ENCODE data around the gene ADGB.

ADGB gene

DNA sequence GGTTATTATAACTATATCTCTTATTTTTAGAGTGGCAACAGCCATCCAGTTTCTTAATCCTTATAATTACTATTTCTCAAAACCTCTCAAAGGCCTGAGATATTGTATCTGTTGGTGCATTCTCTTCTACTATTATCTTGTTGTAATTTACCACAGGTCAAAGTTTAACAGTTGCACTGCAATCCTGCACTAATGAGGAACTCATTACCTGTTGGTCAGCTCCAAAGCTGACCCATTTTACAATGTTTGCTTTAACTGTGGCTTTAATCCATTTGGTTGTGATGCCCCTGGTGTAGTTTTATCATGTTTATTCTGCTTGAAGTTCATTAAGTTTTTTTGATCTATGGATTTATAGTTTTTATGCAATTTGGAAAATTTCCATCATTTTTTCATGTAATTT, 6.3 kb upstream of the ADGB start:
- no peak overlapping the region for H3K4me3 ChIP-seq (ENCODE audit: low read length)
- H3K9me3 ChIP-seq (ENCODE audit: low read length): no peaks in the 10 kb centered on the region
- no peaks in the 10 kb centered on the region for H3K4me1 ChIP-seq (ENCODE audit: insufficient read depth, low read length)
- no peaks in the 10 kb centered on the region for H3K36me3 ChIP-seq (ENCODE audit: insufficient read depth, low read length)
- H2AFZ ChIP-seq (ENCODE audit: low read depth, low read length): no peak overlapping the region
- H3K27me3 ChIP-seq (ENCODE audit: insufficient read depth, low read length): no peaks in the 10 kb centered on the region

DNA sequence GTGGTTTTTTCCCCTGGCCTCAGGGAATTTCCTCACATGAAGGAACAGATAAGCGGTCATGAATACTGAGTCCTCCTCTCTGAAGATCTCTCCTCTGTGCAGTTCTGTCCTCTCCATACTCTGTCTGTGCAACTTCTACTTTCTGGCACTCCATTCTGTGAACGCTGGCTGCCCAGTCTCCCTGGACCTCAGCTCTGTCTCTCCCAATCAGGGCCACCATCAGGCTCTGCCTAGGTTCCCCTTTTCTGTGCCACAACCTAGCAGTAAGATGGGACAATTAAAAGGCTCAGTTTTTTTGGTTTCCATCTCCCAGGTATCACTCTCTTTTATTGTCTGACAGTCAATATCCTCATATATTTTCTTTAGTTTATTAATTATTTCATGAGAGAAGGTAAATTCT, 4.8 kb upstream of the ADGB start:
- Histone ChIP-seq H3K4me3 (ENCODE audit: low read length) (no peak overlapping the region), H3K4me1 (ENCODE audit: insufficient read depth, low read length) (no peaks in the 10 kb centered on the region), H3K27me3 (ENCODE audit: insufficient read depth, low read length) (no peaks in the 10 kb centered on the region), H3K9me3 (ENCODE audit: low read length) (no peaks in the 10 kb centered on the region), H3K36me3 (ENCODE audit: insufficient read depth, low read length) (no peaks in the 10 kb centered on the region), H2AFZ (ENCODE audit: low read depth, low read length) (no peak overlapping the region)

DNA sequence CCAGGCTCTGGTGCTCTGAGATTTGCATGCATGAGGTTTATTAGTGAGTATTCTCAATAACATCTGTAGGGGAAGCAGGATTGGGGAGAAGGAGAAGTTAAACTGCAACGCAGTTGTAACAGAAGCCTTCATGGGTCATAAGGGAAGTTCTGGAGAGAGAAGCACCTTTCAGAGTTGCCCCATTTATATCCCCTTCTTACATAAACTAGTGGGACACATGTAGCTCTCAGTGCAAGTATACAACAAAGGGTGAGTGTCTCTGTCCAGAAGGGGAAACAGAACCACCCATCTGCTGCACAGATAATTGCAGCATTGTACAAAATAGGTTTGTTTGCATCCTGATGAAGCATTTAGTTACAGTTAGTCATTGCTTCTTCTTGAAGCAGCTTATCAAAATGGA, 4.3 kb upstream of the ADGB start:
- Histone ChIP-seq H2AFZ (ENCODE audit: low read depth, low read length) (no peak overlapping the region), H3K4me1 (ENCODE audit: insufficient read depth, low read length) (no peaks in the 10 kb centered on the region), H3K4me3 (ENCODE audit: low read length) (no peak overlapping the region), H3K27me3 (ENCODE audit: insufficient read depth, low read length) (no peaks in the 10 kb centered on the region), H3K36me3 (ENCODE audit: insufficient read depth, low read length) (no peaks in the 10 kb centered on the region), H3K9me3 (ENCODE audit: low read length) (no peaks in the 10 kb centered on the region)

DNA sequence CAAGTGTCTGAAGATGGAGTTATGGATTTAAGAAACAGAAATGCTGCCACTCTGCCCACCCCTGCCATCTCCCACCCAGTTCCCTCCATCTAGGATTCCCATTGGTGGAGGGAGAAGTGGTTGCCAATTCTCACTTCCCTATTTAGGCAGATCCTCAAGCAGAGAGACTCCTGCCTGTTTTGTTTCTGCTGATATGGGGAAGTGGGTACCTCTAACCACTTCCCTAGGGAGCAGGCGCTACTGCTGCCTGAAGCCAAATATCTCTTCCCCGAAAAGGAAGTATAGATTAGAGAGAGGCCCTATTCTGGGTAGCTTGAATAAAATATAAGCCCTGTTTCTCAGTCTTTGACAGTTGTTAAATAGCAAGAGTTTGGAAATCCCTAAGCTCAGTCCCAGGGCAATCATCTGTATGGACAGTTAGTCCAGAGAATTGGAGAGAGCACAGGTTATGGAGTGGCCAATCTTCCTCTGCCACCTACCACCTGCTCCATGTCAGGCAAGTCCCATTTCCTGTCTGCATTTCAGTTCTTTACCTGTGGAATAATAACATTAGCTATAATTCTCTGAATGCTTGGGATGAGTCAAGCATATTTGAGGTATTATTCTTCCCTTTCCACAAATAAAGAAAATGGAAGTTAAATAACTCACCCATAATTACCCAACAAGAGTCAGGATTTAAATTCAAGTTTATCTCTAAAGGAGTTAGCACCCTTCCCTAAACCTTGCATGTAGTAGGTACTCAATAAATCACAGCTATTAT, 2.6 kb upstream of the ADGB start:
- Histone ChIP-seq H3K9me3 (ENCODE audit: low read length) (no peaks in the 10 kb centered on the region), H3K4me1 (ENCODE audit: insufficient read depth, low read length) (no peaks in the 10 kb centered on the region), H3K4me3 (ENCODE audit: low read length) (no peak overlapping the region), H2AFZ (ENCODE audit: low read depth, low read length) (no peak overlapping the region), H3K27me3 (ENCODE audit: insufficient read depth, low read length) (no peaks in the 10 kb centered on the region), H3K36me3 (ENCODE audit: insufficient read depth, low read length) (no peaks in the 10 kb centered on the region)

DNA sequence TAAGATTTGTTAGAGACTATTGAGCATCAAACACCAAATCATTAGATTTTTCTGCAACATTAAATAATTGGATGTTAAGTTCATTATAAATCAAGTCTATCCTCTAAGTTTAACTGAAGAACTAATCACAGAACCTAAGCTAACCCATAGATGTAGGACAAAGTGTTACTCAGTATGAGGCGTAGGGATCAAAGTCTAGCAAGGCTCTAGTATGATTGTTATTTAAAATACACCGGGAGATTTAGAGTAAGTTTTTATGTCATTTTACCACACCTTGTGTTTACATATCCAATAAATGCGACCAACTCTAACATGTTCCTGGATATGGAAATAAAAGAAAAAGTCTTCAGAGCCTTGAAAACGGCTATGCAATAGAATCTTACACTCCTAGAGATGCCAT, 2.6 kb downstream of the ADGB start:
- no peak overlapping the region for H3K4me3 ChIP-seq (ENCODE audit: low read length)
- H2AFZ ChIP-seq (ENCODE audit: low read depth, low read length): no peak overlapping the region
- no peaks in the 10 kb centered on the region for H3K36me3 ChIP-seq (ENCODE audit: insufficient read depth, low read length)
- no peaks in the 10 kb centered on the region for H3K4me1 ChIP-seq (ENCODE audit: insufficient read depth, low read length)
- no peaks in the 10 kb centered on the region for H3K9me3 ChIP-seq (ENCODE audit: low read length)
- no peaks in the 10 kb centered on the region for H3K27me3 ChIP-seq (ENCODE audit: insufficient read depth, low read length)

DNA sequence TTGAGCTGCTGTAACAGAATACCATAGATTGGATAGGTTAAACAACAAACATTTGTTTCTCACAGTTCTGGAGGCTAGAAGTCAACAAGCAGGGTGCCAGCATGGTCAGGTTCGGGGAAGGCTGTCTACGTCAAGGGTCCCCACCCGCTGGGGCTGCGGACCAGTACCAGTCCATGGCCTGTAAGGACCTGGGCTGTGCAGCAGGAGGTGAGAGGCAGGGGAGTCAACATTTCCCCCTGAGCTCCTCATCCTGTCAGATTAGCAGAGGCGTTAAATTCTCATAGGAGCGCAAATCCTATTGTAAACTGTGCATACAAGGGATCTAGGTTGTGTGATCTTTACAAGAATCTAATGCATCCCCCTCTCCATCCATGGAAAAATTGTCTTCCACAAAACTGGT, 3.8 kb downstream of the ADGB start:
- Histone ChIP-seq H3K4me3 (ENCODE audit: low read length) (no peak overlapping the region), H2AFZ (ENCODE audit: low read depth, low read length) (no peak overlapping the region), H3K9me3 (ENCODE audit: low read length) (no peaks in the 10 kb centered on the region), H3K27me3 (ENCODE audit: insufficient read depth, low read length) (no peaks in the 10 kb centered on the region), H3K36me3 (ENCODE audit: insufficient read depth, low read length) (no peaks in the 10 kb centered on the region), H3K4me1 (ENCODE audit: insufficient read depth, low read length) (no peaks in the 10 kb centered on the region)

DNA sequence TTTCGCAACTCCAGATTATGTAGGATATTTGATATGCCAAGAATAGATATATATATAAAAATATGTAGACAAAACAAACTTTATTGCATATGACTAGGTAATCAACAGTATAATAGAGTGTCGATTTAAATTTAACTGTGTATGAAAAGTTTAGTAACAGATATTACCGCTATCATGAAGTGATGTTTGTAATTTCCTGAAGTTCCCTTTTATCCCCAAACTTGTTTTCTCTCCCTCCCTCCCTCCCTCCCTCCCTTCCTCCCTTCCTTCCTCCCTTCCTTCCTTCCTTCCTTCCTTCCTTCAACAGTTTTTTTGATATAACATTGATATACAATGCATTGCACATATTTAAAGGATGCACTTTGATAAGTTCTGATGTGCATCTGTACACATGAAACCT, 15.2 kb downstream of the ADGB start:
- Histone ChIP-seq H3K4me1 (ENCODE audit: insufficient read depth, low read length) (peaks cover 4% of the 10 kb centered on the region), H3K4me3 (ENCODE audit: low read length) (no peak overlapping the region), H2AFZ (ENCODE audit: low read depth, low read length) (no peak overlapping the region), H3K9me3 (ENCODE audit: low read length) (no peaks in the 10 kb centered on the region), H3K36me3 (ENCODE audit: insufficient read depth, low read length) (no peaks in the 10 kb centered on the region), H3K27me3 (ENCODE audit: insufficient read depth, low read length) (no peaks in the 10 kb centered on the region)

DNA sequence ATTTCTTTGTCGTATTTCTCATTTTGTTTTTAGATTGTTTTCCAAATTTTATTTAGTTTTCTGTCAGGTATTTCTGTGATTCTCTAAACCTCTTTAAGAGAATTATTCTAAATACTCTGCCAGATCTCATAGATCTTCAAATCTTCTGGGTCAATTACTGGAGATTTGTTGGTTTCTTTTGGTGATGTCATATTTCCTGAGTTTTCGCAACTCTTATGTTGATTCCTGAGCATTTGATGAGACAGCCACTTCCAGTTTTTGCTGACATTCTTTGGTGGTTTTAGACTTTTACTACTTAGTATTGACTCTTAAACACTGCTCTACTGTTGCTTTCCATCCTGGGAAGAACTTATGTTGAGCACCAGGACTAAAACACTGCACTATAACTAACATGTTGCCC, 21.9 kb downstream of the ADGB start:
- H3K36me3 ChIP-seq (ENCODE audit: insufficient read depth, low read length): no peaks in the 10 kb centered on the region
- no peaks in the 10 kb centered on the region for H3K4me1 ChIP-seq (ENCODE audit: insufficient read depth, low read length)
- no peak overlapping the region for H3K4me3 ChIP-seq (ENCODE audit: low read length)
- no peaks in the 10 kb centered on the region for H3K9me3 ChIP-seq (ENCODE audit: low read length)
- H2AFZ ChIP-seq (ENCODE audit: low read depth, low read length): no peak overlapping the region
- no peaks in the 10 kb centered on the region for H3K27me3 ChIP-seq (ENCODE audit: insufficient read depth, low read length)

DNA sequence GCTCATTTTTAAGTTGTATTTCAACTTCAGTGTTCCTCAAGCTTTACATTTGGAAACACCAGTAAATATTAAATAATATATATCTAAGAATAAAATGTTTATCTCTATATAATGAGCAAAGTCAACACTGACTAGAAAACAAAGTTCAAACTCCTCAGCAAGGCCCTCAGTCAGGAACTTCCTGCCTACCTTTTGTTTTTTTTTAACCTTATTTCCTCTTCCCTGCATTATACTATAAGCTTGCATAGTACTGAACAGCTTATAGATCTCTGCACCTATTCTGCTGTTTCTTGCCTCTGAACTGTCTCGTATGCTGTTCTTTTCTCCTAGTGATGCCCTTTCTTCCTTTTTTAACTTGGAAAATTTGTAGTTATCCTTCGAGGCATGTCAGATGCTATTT, 29.6 kb downstream of the ADGB start:
- no peaks in the 10 kb centered on the region for H3K4me1 ChIP-seq (ENCODE audit: insufficient read depth, low read length)
- no peaks in the 10 kb centered on the region for H3K36me3 ChIP-seq (ENCODE audit: insufficient read depth, low read length)
- H3K27me3 ChIP-seq (ENCODE audit: insufficient read depth, low read length): no peaks in the 10 kb centered on the region

DNA sequence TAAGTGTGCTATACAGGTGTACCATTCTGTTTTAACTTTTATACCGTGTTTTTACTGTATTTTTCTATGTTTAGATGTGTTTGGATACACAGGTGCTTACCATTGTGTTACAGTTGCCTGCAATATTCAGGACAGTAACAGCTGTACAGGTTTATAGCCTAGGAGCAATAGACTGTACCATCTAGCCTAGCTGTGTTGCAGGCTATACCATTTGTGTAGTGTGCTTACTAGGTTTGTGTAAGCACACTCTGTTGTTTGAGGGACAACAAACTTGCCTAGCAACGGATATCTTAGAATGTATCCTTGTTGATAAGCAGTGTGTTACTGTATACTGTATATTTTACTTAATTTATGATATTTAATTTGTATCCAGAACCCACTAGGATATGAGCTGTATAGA, 35.2 kb downstream of the ADGB start:
- H3K27me3 ChIP-seq (ENCODE audit: insufficient read depth, low read length): no peaks in the 10 kb centered on the region
- no peaks in the 10 kb centered on the region for H3K9me3 ChIP-seq (ENCODE audit: low read length)
- no peaks in the 10 kb centered on the region for H3K36me3 ChIP-seq (ENCODE audit: insufficient read depth, low read length)
- no peak overlapping the region for H3K4me3 ChIP-seq (ENCODE audit: low read length)
- H2AFZ ChIP-seq (ENCODE audit: low read depth, low read length): no peak overlapping the region
- H3K4me1 ChIP-seq (ENCODE audit: insufficient read depth, low read length): no peaks in the 10 kb centered on the region

More for the DNA sequence above, 29.6 kb downstream of the ADGB start:
- H2AFZ ChIP-seq (ENCODE audit: low read depth, low read length): no peak overlapping the region
- no peaks in the 10 kb centered on the region for H3K9me3 ChIP-seq (ENCODE audit: low read length)
- H3K4me3 ChIP-seq (ENCODE audit: low read length): no peak overlapping the region

DNA sequence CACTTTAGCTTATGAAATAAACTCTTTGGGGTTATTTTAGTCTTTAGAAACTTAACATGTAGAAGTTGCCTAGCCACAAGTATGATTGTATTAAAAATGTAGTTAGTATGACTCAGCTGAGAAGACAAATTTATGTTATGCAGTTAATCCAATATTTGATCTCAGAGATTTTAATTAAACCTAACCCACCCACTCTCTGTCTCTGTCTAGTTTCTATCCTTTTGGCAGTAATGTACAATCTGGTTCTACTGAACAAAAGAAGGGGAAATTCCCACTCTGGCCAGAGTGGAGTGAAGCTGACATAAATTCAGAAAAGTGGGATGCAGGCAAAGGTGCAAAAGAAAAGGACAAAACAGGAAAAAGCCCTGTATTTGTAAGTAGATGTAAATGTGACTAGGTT, 36.4 kb downstream of the ADGB start:
- no peak overlapping the region for H2AFZ ChIP-seq (ENCODE audit: low read depth, low read length)
- no peaks in the 10 kb centered on the region for H3K36me3 ChIP-seq (ENCODE audit: insufficient read depth, low read length)
- H3K27me3 ChIP-seq (ENCODE audit: insufficient read depth, low read length): no peaks in the 10 kb centered on the region
- H3K4me3 ChIP-seq (ENCODE audit: low read length): no peak overlapping the region
- H3K4me1 ChIP-seq (ENCODE audit: insufficient read depth, low read length): no peaks in the 10 kb centered on the region
- no peaks in the 10 kb centered on the region for H3K9me3 ChIP-seq (ENCODE audit: low read length)

DNA sequence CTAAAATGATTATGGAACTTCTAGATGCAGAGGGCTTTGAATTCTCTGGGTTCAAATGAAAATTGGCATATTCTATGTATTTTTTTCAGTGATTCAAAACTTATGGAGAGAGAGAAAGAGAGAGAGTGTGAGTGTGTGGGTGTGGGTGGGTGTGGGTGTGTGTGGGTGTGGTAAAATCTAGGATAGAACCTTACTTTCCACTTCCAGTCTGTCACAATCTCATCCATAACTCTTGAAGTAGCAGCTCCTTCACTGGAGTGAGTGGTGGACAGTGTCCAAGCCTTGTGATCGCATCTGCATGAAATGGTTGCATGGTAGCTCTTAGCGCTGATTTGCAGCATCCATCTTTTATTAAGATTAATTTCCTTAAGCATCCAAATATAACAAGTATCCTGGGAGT, 37.7 kb downstream of the ADGB start:
- Histone ChIP-seq H3K9me3 (ENCODE audit: low read length) (no peaks in the 10 kb centered on the region), H3K27me3 (ENCODE audit: insufficient read depth, low read length) (no peaks in the 10 kb centered on the region), H2AFZ (ENCODE audit: low read depth, low read length) (no peak overlapping the region), H3K4me1 (ENCODE audit: insufficient read depth, low read length) (no peaks in the 10 kb centered on the region), H3K36me3 (ENCODE audit: insufficient read depth, low read length) (no peaks in the 10 kb centered on the region), H3K4me3 (ENCODE audit: low read length) (no peak overlapping the region)

DNA sequence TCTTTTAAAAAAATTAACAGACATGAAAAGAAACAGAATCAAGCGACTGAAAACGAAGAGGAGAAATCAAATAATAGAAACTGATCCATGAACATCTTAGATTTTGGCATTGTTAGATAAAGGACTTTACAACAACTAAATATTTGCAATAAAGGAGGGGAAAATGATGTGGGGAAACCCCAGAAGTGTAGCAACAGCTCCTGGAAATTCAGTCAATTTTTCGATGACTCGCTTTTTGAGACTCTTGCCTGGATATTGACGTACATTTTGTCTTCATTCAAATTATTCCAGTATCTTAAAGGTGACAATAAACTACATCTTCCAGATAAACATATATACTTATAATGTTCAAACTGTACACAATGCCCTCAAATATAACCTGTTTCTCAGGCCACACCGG, 44.1 kb downstream of the ADGB start:
- no peaks in the 10 kb centered on the region for H3K36me3 ChIP-seq (ENCODE audit: insufficient read depth, low read length)
- no peak overlapping the region for H2AFZ ChIP-seq (ENCODE audit: low read depth, low read length)
- no peaks in the 10 kb centered on the region for H3K4me1 ChIP-seq (ENCODE audit: insufficient read depth, low read length)
- H3K27me3 ChIP-seq (ENCODE audit: insufficient read depth, low read length): no peaks in the 10 kb centered on the region
- no peak overlapping the region for H3K4me3 ChIP-seq (ENCODE audit: low read length)
- no peaks in the 10 kb centered on the region for H3K9me3 ChIP-seq (ENCODE audit: low read length)

DNA sequence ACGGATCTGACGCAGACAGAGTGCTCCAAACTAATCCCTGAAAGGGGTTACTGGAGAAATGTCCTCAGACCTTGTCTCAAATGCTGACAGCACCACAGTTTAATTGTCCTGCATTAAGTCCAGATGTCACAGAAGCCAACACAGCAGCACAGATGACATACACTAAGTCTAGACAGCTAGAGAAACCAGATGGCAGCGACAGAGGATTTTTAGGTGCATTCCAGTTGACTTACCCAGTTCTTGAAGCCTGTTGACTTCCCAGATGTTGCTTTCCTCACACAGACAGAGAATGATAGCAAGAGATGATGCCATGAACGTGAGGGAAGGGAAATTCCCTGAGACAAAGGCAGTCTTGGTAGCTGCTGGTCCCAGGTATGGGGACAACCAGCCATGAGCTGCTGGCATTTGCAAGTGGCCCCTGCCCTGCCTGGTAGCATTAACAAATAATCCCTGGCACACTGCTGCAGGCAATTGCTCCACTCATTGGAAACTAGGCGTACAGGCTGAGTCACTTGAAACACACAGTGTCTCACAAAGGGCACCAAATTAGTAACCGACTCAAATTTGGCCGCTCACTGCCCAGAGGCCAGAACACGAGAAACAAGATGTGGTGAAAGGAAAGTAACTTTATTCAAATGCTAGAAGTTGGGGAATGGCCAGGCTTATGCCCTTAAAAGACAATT, 52.2 kb downstream of the ADGB start:
- no peaks in the 10 kb centered on the region for H3K9me3 ChIP-seq (ENCODE audit: low read length)
- no peaks in the 10 kb centered on the region for H3K4me1 ChIP-seq (ENCODE audit: insufficient read depth, low read length)
- H3K36me3 ChIP-seq (ENCODE audit: insufficient read depth, low read length): no peaks in the 10 kb centered on the region
- no peak overlapping the region for H3K4me3 ChIP-seq (ENCODE audit: low read length)
- no peak overlapping the region for H2AFZ ChIP-seq (ENCODE audit: low read depth, low read length)
- no peaks in the 10 kb centered on the region for H3K27me3 ChIP-seq (ENCODE audit: insufficient read depth, low read length)

All from neuron (in vitro differentiated cells).